CD8-positive, alpha-beta memory T cell (primary cell): ENCODE measurements around the gene BCAS1. TPM values are rescaled to one million over a fixed set of nuclear protein-coding genes. Genes with fewer than 3 reads are reported as not detected.

Experiments
- CTCF ChIA-PET: fragments of 350-600 bp; sonication (Branson Sonifier 250); formaldehyde crosslinking; loops from one replicate; lab custom pipeline; 2021; ENCODE audit warnings: antibody characterized with exemption; lab: Charles Lee
- POLR2A ChIA-PET: fragments of 350-600 bp; sonication (Branson Sonifier 250); formaldehyde crosslinking; loops from one replicate; lab custom pipeline; 2021; ENCODE audit warnings: antibody characterized with exemption; lab: Charles Lee
- DNase-seq, 5 donors: peaks; one replicate each; pipeline versions ENCODE4 v3.0.0 to v3.0.0-alpha.2; 2020 to 2022; ENCODE audit warnings: mixed read lengths in 1 of 5
- H3K27ac ChIP-seq: one replicate; pipeline ENCODE4 v1.7.0; 2013; ENCODE audit warnings: low read depth, mild to moderate bottlenecking, low read length, moderate library complexity
- H3K27me3 ChIP-seq: 2 replicates; pipeline ENCODE4 v1.7.0; 2013; ENCODE audit warnings: low read length, mild to moderate bottlenecking; ENCODE audit not compliant: insufficient read depth, poor library complexity, severe bottlenecking
- H3K36me3 ChIP-seq: 2 replicates; pipeline ENCODE4 v1.7.0; 2013; ENCODE audit warnings: mild to moderate bottlenecking, low read length, moderate library complexity; ENCODE audit not compliant: insufficient read depth
- H3K4me1 ChIP-seq: 2 replicates; pipeline ENCODE4 v1.7.0; 2013; ENCODE audit warnings: mild to moderate bottlenecking, low read length, moderate library complexity; ENCODE audit not compliant: insufficient read depth
- H3K4me3 ChIP-seq: 2 replicates; pipeline ENCODE4 v1.7.0; 2013; ENCODE audit warnings: mild to moderate bottlenecking, low read length
- H3K9me3 ChIP-seq: 2 replicates; pipeline ENCODE4 v1.7.0; 2013; ENCODE audit warnings: mild to moderate bottlenecking, low read length
- H3K27ac Mint-ChIP-seq, 8 donors: one replicate each; pipeline ENCODE4 v1.8.0; 2020 to 2021; ENCODE audit warnings: mixed read lengths in 8 of 8, mild to moderate bottlenecking in 6 of 8, inconsistent platforms in 3 of 8, moderate library complexity in 3 of 8
- H3K27me3 Mint-ChIP-seq, 2 donors: one replicate each; pipeline ENCODE4 v1.8.0; 2020 to 2021; ENCODE audit warnings: mixed read lengths in 2 of 2, mild to moderate bottlenecking in 1 of 2, moderate library complexity in 1 of 2
- H3K36me3 Mint-ChIP-seq, 3 donors: one replicate each; pipeline ENCODE4 v1.8.0; 2020 to 2021; ENCODE audit warnings: mixed read lengths in 3 of 3, inconsistent platforms in 1 of 3, mild to moderate bottlenecking in 1 of 3
- H3K4me1 Mint-ChIP-seq, 3 donors: one replicate each; pipeline ENCODE4 v1.8.0; 2020 to 2021; ENCODE audit warnings: mixed read lengths in 3 of 3, inconsistent platforms in 1 of 3, mild to moderate bottlenecking in 1 of 3
- H3K4me3 Mint-ChIP-seq, 7 donors: one replicate each; pipeline ENCODE4 v1.8.0; 2020 to 2021; ENCODE audit warnings: mixed read lengths in 7 of 7, mild to moderate bottlenecking in 6 of 7, moderate library complexity in 4 of 7, inconsistent platforms in 2 of 7
- H3K9me3 Mint-ChIP-seq, 5 donors: one replicate each; pipeline ENCODE4 v1.8.0; 2020 to 2022; ENCODE audit warnings: mixed read lengths in 5 of 5, mild to moderate bottlenecking in 3 of 5, moderate library complexity in 2 of 5, inconsistent platforms in 1 of 5
- polyA plus RNA-seq: library from polyadenylated mRNA; unstranded; fragments of 300-500 nt; fragmentation: Illumina TruSeq; gene quantifications from one replicate; pipeline ENCODE4 v1.2.3, GENCODE V29; 2021
- total RNA-seq, 2 experiments: library from RNA; stranded (reverse); gene quantifications; one replicate each; pipeline ENCODE4 v1.2.3, GENCODE V29; 2021

Gene BCAS1
- total and polyA plus RNA-seq, 3 experiments from 2014 or later: 0.09 to 0.91 (median 0.15) TPM

- peaks cover 6 to 22% of the 10 kb centered on the region in 2 donors for H3K27me3 Mint-ChIP-seq
- H3K27me3 ChIP-seq: no peaks in the 10 kb centered on the region
- no peak overlapping the region for H3K4me3 ChIP-seq
- ChIA-PET POLR2A (no interaction called here), CTCF (interaction anchor here (1.6 kb wide), 1 partner anchor 9 kb away, joined by 3 read pairs; no protein-coding TSS in a partner anchor)
- H3K36me3 Mint-ChIP-seq: peaks cover 0 to 2% (median 0%) of the 10 kb centered on the region in 3 donors
- peaks cover 0 to 2% (median 0%) of the 10 kb centered on the region in 5 donors for H3K9me3 Mint-ChIP-seq
- no peaks in the 10 kb centered on the region for H3K36me3 ChIP-seq
- no peak overlapping the region for H3K4me3 Mint-ChIP-seq
- no peak for DNase-seq
- H3K27ac Mint-ChIP-seq: no peak overlapping the region
- H3K27ac ChIP-seq: no peak overlapping the region
- H3K9me3 ChIP-seq: no peaks in the 10 kb centered on the region
- no peaks in the 10 kb centered on the region for H3K4me1 ChIP-seq
- peaks cover 2 to 9% (median 9%) of the 10 kb centered on the region in 3 donors for H3K4me1 Mint-ChIP-seq
These were observed 19.3 kb downstream of the BCAS1 start for GRCh38 chr20:54051068-54051467.

DNA sequence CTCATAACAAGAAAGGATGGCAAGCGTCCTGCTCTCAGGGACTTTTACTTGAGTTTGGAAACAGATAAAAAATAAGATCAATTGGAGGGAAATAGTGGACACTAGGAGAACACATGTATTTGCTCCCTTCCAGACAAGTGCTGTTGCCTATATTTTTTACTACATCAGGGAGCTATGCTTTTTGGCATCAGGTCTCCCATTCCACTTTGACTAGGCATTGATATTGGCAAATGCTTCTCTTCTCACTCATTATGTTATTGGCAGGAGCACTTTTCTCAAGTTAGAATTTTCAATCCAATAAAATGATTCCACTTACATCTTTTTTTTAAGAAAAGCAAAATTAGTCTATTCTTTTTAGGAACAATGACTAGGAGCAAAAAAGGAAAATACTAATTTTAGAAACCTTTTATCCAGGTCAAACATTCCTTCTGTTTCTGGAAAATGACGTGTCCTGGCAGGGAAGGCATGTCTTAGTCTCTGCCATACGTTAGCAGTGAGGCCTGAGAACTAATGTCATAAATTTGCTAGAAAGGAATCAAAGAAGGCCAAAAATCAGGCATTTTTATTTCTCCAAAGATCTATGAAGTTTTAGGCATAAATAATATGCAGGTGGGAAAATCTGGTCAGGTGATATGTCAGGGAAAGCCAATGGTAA, 21.4 kb downstream of the BCAS1 start:
- ChIA-PET CTCF (no interaction called here), POLR2A (no interaction called here)
- H3K36me3 ChIP-seq: no peaks in the 10 kb centered on the region
- no peaks in the 10 kb centered on the region for H3K9me3 ChIP-seq
- H3K36me3 Mint-ChIP-seq: peaks cover 0 to 4% (median 0%) of the 10 kb centered on the region in 3 donors
- no peak overlapping the region for H3K27ac Mint-ChIP-seq
- H3K27ac ChIP-seq: no peak overlapping the region
- no peaks in the 10 kb centered on the region for H3K4me1 ChIP-seq
- no peak for DNase-seq
- H3K27me3 Mint-ChIP-seq: peaks cover 6 to 22% of the 10 kb centered on the region in 2 donors
- no peaks in the 10 kb centered on the region for H3K27me3 ChIP-seq
- peaks cover 0 to 3% (median 0%) of the 10 kb centered on the region in 5 donors for H3K9me3 Mint-ChIP-seq
- H3K4me3 ChIP-seq: no peak overlapping the region
- H3K4me1 Mint-ChIP-seq: peaks cover 2 to 9% (median 9%) of the 10 kb centered on the region in 3 donors
- H3K4me3 Mint-ChIP-seq: no peak overlapping the region

GRCh38 chr20:54048481-54048880, 21.9 kb downstream of the BCAS1 start:
- Mint-ChIP-seq H3K27ac (no peak overlapping the region), H3K36me3 (peaks cover 0 to 4% (median 0%) of the 10 kb centered on the region in 3 donors), H3K4me3 (no peak overlapping the region), H3K9me3 (peaks cover 0 to 3% (median 0%) of the 10 kb centered on the region in 5 donors), H3K27me3 (peaks cover 6 to 22% of the 10 kb centered on the region in 2 donors), H3K4me1 (peaks cover 2 to 9% (median 9%) of the 10 kb centered on the region in 3 donors)
- ChIA-PET CTCF (no interaction called here), POLR2A (no interaction called here)
- no peaks in the 10 kb centered on the region for H3K27me3 ChIP-seq
- H3K4me3 ChIP-seq: no peak overlapping the region
- no peak for DNase-seq
- H3K36me3 ChIP-seq: no peaks in the 10 kb centered on the region
- no peak overlapping the region for H3K27ac ChIP-seq
- H3K4me1 ChIP-seq: no peaks in the 10 kb centered on the region
- H3K9me3 ChIP-seq: no peaks in the 10 kb centered on the region

GRCh38 chr20:54047720-54048119, 22.7 kb downstream of the BCAS1 start:
- ChIA-PET POLR2A (no interaction called here), CTCF (no interaction called here)
- Mint-ChIP-seq H3K4me1 (peaks cover 2 to 9% (median 9%) of the 10 kb centered on the region in 3 donors), H3K9me3 (peaks cover 0 to 3% (median 0%) of the 10 kb centered on the region in 5 donors), H3K27me3 (peaks cover 6 to 20% of the 10 kb centered on the region in 2 donors), H3K27ac (peak overlapping the region in 3 of 8 donors; percentile 27 to 74 (median 61)), H3K4me3 (no peak overlapping the region), H3K36me3 (peaks cover 0 to 4% (median 0%) of the 10 kb centered on the region in 3 donors)
- DNase-seq: no peak
- Histone ChIP-seq H3K27me3 (no peaks in the 10 kb centered on the region), H3K36me3 (no peaks in the 10 kb centered on the region), H3K9me3 (no peaks in the 10 kb centered on the region), H3K27ac (no peak overlapping the region), H3K4me3 (no peak overlapping the region), H3K4me1 (no peaks in the 10 kb centered on the region)

GRCh38 chr20:54047048-54047447, 23.3 kb downstream of the BCAS1 start:
- no peak overlapping the region for H3K27ac ChIP-seq
- peaks cover 6 to 17% of the 10 kb centered on the region in 2 donors for H3K27me3 Mint-ChIP-seq
- no peak overlapping the region for H3K4me3 ChIP-seq
- no peak for DNase-seq
- ChIA-PET CTCF (interaction anchor here (0.7 kb wide), 1 partner anchor 10 kb away, joined by 3 read pairs; no protein-coding TSS in a partner anchor), POLR2A (no interaction called here)
- peaks cover 0 to 4% (median 0%) of the 10 kb centered on the region in 3 donors for H3K36me3 Mint-ChIP-seq
- no peak overlapping the region for H3K4me3 Mint-ChIP-seq
- H3K27ac Mint-ChIP-seq: peak overlapping the region in 1 of 8 donors; percentile 4
- H3K4me1 Mint-ChIP-seq: peaks cover 2 to 9% (median 9%) of the 10 kb centered on the region in 3 donors
- no peaks in the 10 kb centered on the region for H3K4me1 ChIP-seq
- H3K9me3 ChIP-seq: no peaks in the 10 kb centered on the region
- H3K9me3 Mint-ChIP-seq: peaks cover 0 to 3% (median 0%) of the 10 kb centered on the region in 5 donors
- H3K27me3 ChIP-seq: no peaks in the 10 kb centered on the region
- H3K36me3 ChIP-seq: no peaks in the 10 kb centered on the region

- peaks cover 2 to 9% (median 9%) of the 10 kb centered on the region in 3 donors for H3K4me1 Mint-ChIP-seq
- Histone ChIP-seq H3K9me3 (no peaks in the 10 kb centered on the region), H3K36me3 (no peaks in the 10 kb centered on the region), H3K4me1 (no peaks in the 10 kb centered on the region), H3K27me3 (no peaks in the 10 kb centered on the region), H3K27ac (no peak overlapping the region), H3K4me3 (no peak overlapping the region)
- peaks cover 0 to 3% (median 0%) of the 10 kb centered on the region in 5 donors for H3K9me3 Mint-ChIP-seq
- CTCF ChIA-PET: no interaction called here
- POLR2A ChIA-PET: no interaction called here
- no peak for DNase-seq
- peaks cover 0 to 1% (median 0%) of the 10 kb centered on the region in 3 donors for H3K36me3 Mint-ChIP-seq
- H3K27ac Mint-ChIP-seq: no peak overlapping the region
- no peak overlapping the region for H3K4me3 Mint-ChIP-seq
- peaks cover 4 to 6% of the 10 kb centered on the region in 2 donors for H3K27me3 Mint-ChIP-seq
These were observed 26.2 kb downstream of the BCAS1 start for GRCh38 chr20:54044156-54044555.

- CTCF ChIA-PET: no interaction called here
- Mint-ChIP-seq H3K36me3 (peaks cover 0 to 1% (median 0%) of the 10 kb centered on the region in 3 donors), H3K27me3 (peaks cover 4 to 10% of the 10 kb centered on the region in 2 donors), H3K4me1 (peaks cover 2 to 9% (median 9%) of the 10 kb centered on the region in 3 donors), H3K4me3 (no peak overlapping the region), H3K27ac (peak overlapping the region in 1 of 8 donors; percentile 32), H3K9me3 (peaks cover 0 to 3% (median 0%) of the 10 kb centered on the region in 5 donors)
- Histone ChIP-seq H3K4me3 (no peak overlapping the region), H3K27me3 (no peaks in the 10 kb centered on the region), H3K9me3 (no peaks in the 10 kb centered on the region), H3K27ac (no peak overlapping the region), H3K36me3 (no peaks in the 10 kb centered on the region), H3K4me1 (no peaks in the 10 kb centered on the region)
- POLR2A ChIA-PET: no interaction called here
- DNase-seq: no peak
These were observed 27.1 kb downstream of the BCAS1 start for GRCh38 chr20:54043076-54043967.
